ENCODE data around the gene SPOCK2.

The SPOCK2 gene

GRCh38 chr10:72086466-72087391 is 1.6 kb downstream of the SPOCK2 start:
- no peak for DNase-seq

- no peak for DNase-seq
These were observed 2.4 kb downstream of the SPOCK2 start for GRCh38 chr10:72085864-72086465.

- DNase-seq, result no peak
These were observed 3.2 kb downstream of the SPOCK2 start for GRCh38 chr10:72085166-72085565.

- DNase-seq, result no peak
These were observed 4.4 kb downstream of the SPOCK2 start for GRCh38 chr10:72083790-72084459.

- no peak for DNase-seq
These were observed 5.2 kb downstream of the SPOCK2 start for GRCh38 chr10:72082856-72083789.

- no peak for DNase-seq
These were observed 6.4 kb downstream of the SPOCK2 start for GRCh38 chr10:72081772-72082590.

- DNase-seq, result no peak
These were observed 7.1 kb downstream of the SPOCK2 start for GRCh38 chr10:72081210-72081609.

- no peak for DNase-seq
These were observed 8.0 kb downstream of the SPOCK2 start for GRCh38 chr10:72080042-72080975.

GRCh38 chr10:72079356-72079755 is 9.0 kb downstream of the SPOCK2 start:
- no peak for DNase-seq

GRCh38 chr10:72077275-72077990 is 10.9 kb downstream of the SPOCK2 start:
- no peak for DNase-seq

- DNase-seq, result no peak
These were observed 11.6 kb downstream of the SPOCK2 start for GRCh38 chr10:72076756-72077155.

GRCh38 chr10:72075376-72076115 is 12.8 kb downstream of the SPOCK2 start:
- DNase-seq, result no peak

- no peak for DNase-seq
These were observed 13.6 kb downstream of the SPOCK2 start for GRCh38 chr10:72074574-72075375.

GRCh38 chr10:72073708-72074573 is 14.4 kb downstream of the SPOCK2 start:
- no peak for DNase-seq

GRCh38 chr10:72072639-72073038 is 15.7 kb downstream of the SPOCK2 start:
- no peak for DNase-seq

- no peak for DNase-seq
These were observed 16.3 kb downstream of the SPOCK2 start for GRCh38 chr10:72072046-72072445.

Data from fibroblast of skin of right quadriceps (primary cell).